ENCODE results near the gene ZRANB2. TPM values are rescaled to one million over a fixed set of nuclear protein-coding genes. Genes with fewer than 3 reads are reported as not detected.

Gene ZRANB2
- total and polyA plus RNA-seq, 9 of the 15 experiments (the other 6 are each of a cell fraction or from before 2014, with no cell fraction given) = 80.8 to 264 (median 157) TPM

- TF ChIP-seq ZNF639 (CRISPR knock-in tag; conservative IDR thresholded peaks at IDR 0.05 in 1 of 2, IDR thresholded peaks at IDR 0.05 in 1 of 2) (no peak; a peak in 1 of 4 replicates), ZNF512 (tag; IDR thresholded peaks at IDR 0.05) (no peak), ZNF134 (CRISPR knock-in tag; conservative IDR thresholded peaks at IDR 0.05) (no peak), MAFK (IDR thresholded peaks at IDR 0.05; ENCODE audit: low read length) (no peak), HSF4 (CRISPR knock-in tag; IDR thresholded peaks at IDR 0.05; ENCODE audit: borderline replicate concordance) (no peak), KLF13 (tag; IDR thresholded peaks at IDR 0.05; ENCODE audit: borderline replicate concordance, low read depth) (no peak), POLR2AphosphoS2 (IDR thresholded peaks at IDR 0.05; ENCODE audit: low read length) (no peak), HDAC3 (IDR thresholded peaks at IDR 0.05; ENCODE audit: borderline replicate concordance, partially characterized antibody) (no peak), ELF2 (CRISPR knock-in tag; IDR thresholded peaks at IDR 0.05) (no peak), PBX2 (CRISPR knock-in tag; IDR thresholded peaks at IDR 0.05; ENCODE audit: low read depth) (no peak), PBX2 (tag; conservative IDR thresholded peaks at IDR 0.05; ENCODE audit: low read depth) (peak; percentile 85), HBP1 (CRISPR knock-in tag; IDR thresholded peaks at IDR 0.05) (no peak), MBD2 (IDR thresholded peaks at IDR 0.05; ENCODE audit: borderline replicate concordance, low read depth) (no peak), MEIS2 (IDR thresholded peaks at IDR 0.05; ENCODE audit: partially characterized antibody) (peak; percentile 91), EGR1 (conservative IDR thresholded peaks at IDR 0.05) (no peak), ZEB2 (IDR thresholded peaks at IDR 0.05) (no peak), ZFX (CRISPR knock-in tag; IDR thresholded peaks at IDR 0.05) (peak; percentile 45), SFPQ (IDR thresholded peaks at IDR 0.05; ENCODE audit: low read depth, low read length) (no peak)
Measured at GRCh38 chr1:71081697-71082080, 854 bp upstream of the ZRANB2 start (continued).

All from K562 (cell line).